IMR-90 (cell line): ENCODE measurements around the gene ZNRF3. TPM values are rescaled to one million over a fixed set of nuclear protein-coding genes. Genes with fewer than 3 reads are reported as not detected.

ENCODE experiments used
- ATAC-seq: fragments of 200-7000 bp; cut with Tn5 transposase; 2 replicates; pipeline ENCODE4 v1.9.1; 2020; ENCODE audit warnings: low read depth, mild to moderate bottlenecking, moderate library complexity
- BruUV-seq: library from RNA; stranded (reverse); fragments of 400-500 nt; replicated peaks from 2 replicates; lab custom pipeline; 2021; lab: Mats Ljungman, UMichigan
- CTCF ChIA-PET: fragments of 300-600 bp; formaldehyde crosslinking; extraction: SDS; loops from one replicate; lab custom pipeline; 2021; ENCODE audit warnings: antibody characterized with exemption; lab: Yijun Ruan, JAX
- POLR2A ChIA-PET: fragments of 300-600 bp; sonication (Branson Sonifier 250); formaldehyde crosslinking; loops from one replicate; lab custom pipeline; 2022; ENCODE audit warnings: antibody characterized with exemption; ENCODE audit not compliant: unreplicated experiment; lab: Charles Lee
- DNase-seq: peaks from one replicate; pipeline ENCODE4 v3.0.0; 2013
- H2AFZ ChIP-seq: replicated peaks from 2 replicates; pipeline ENCODE3; 2013; ENCODE audit warnings: low read length, mild to moderate bottlenecking; ENCODE audit not compliant: poor library complexity
- H2AK5ac ChIP-seq: 2 replicates; pipeline ENCODE4 v1.6.1; 2013; ENCODE audit warnings: low read depth, low read length, inconsistent platforms
- H2AK9ac ChIP-seq: replicated peaks from 2 replicates; pipeline ENCODE3; 2013; ENCODE audit warnings: mild to moderate bottlenecking, low read depth, low read length, moderate library complexity; ENCODE audit not compliant: poor library complexity
- H2BK120ac ChIP-seq: 2 replicates; pipeline ENCODE4 v1.6.1; 2013; ENCODE audit warnings: low read depth, low read length, inconsistent platforms
- H2BK15ac ChIP-seq: 3 replicates; pipeline ENCODE4 v1.6.1; 2013; ENCODE audit warnings: low read depth, low read length, inconsistent platforms
- H2BK20ac ChIP-seq: 2 replicates; pipeline ENCODE4 v1.6.1; 2013; ENCODE audit warnings: low read depth, mild to moderate bottlenecking, inconsistent platforms, low read length, moderate library complexity
- H2BK5ac ChIP-seq: 2 replicates; pipeline ENCODE4 v1.6.1; 2013; ENCODE audit warnings: mild to moderate bottlenecking, low read depth, low read length, inconsistent platforms; ENCODE audit not compliant: poor library complexity, severe bottlenecking
- H3K14ac ChIP-seq: replicated peaks from 2 replicates; pipeline ENCODE4 v1.6.1; 2013; ENCODE audit warnings: low read depth, low read length, inconsistent platforms
- H3K18ac ChIP-seq: 2 replicates; pipeline ENCODE4 v1.6.1; 2013; ENCODE audit warnings: low read depth, low read length, control low read depth
- H3K23ac ChIP-seq: 2 replicates; pipeline ENCODE4 v1.6.1; 2013; ENCODE audit warnings: low read depth, low read length, inconsistent platforms
- H3K27ac ChIP-seq: 2 replicates; pipeline ENCODE4 v1.5.1; 2013; ENCODE audit warnings: mild to moderate bottlenecking, control low read depth, low read length; ENCODE audit not compliant: insufficient read depth
- H3K27me3 ChIP-seq: 2 replicates; pipeline ENCODE4 v1.6.1; 2013; ENCODE audit warnings: low read length; ENCODE audit not compliant: control insufficient read depth, insufficient read depth
- H3K36me3 ChIP-seq: 2 replicates; pipeline ENCODE4 v1.6.1; 2013; ENCODE audit warnings: low read length, mixed read lengths; ENCODE audit not compliant: control insufficient read depth, insufficient read depth
- H3K4ac ChIP-seq: 2 replicates; pipeline ENCODE4 v1.6.1; 2013; ENCODE audit warnings: low read depth, low read length, inconsistent platforms
- H3K4me1 ChIP-seq: 2 replicates; pipeline ENCODE4 v1.6.1; 2013; ENCODE audit warnings: low read length, mixed read lengths; ENCODE audit not compliant: control insufficient read depth, insufficient read depth
- H3K4me2 ChIP-seq: 2 replicates; pipeline ENCODE4 v1.6.1; 2013; ENCODE audit warnings: low read depth, mild to moderate bottlenecking, control low read depth, low read length, moderate library complexity
- H3K4me3 ChIP-seq: 2 replicates; pipeline ENCODE4 v1.5.1; 2013; ENCODE audit warnings: low read depth, mild to moderate bottlenecking, control low read depth, low read length, moderate library complexity; ENCODE audit not compliant: insufficient read depth
- H3K56ac ChIP-seq: 2 replicates; pipeline ENCODE4 v1.6.1; 2013; ENCODE audit warnings: low read length, inconsistent platforms; ENCODE audit not compliant: insufficient read depth; ENCODE audit errors: extremely low read depth
- H3K79me1 ChIP-seq, 2 experiments: 2 replicates each; pipeline ENCODE4 v1.6.1; 2013; ENCODE audit warnings: low read length in 2 of 2, inconsistent platforms in 1 of 2, low read depth in 1 of 2
- H3K9ac ChIP-seq: 2 replicates; pipeline ENCODE4 v1.6.1; 2013; ENCODE audit warnings: low read depth, low read length, control low read depth
- H3K9me1 ChIP-seq: 2 replicates; pipeline ENCODE4 v1.6.1; 2013; ENCODE audit warnings: low read length, inconsistent platforms; ENCODE audit not compliant: insufficient read depth
- H3K9me3 ChIP-seq: 2 replicates; pipeline ENCODE4 v1.6.1; 2013; ENCODE audit warnings: low read length; ENCODE audit not compliant: control insufficient read depth, insufficient read depth
- H4K20me1 ChIP-seq: 2 replicates; pipeline ENCODE4 v1.6.1; 2013; ENCODE audit warnings: low read length, inconsistent platforms; ENCODE audit not compliant: insufficient read depth
- H4K5ac ChIP-seq: 2 replicates; pipeline ENCODE4 v1.6.1; 2013; ENCODE audit warnings: mild to moderate bottlenecking, low read depth, low read length, control low read depth
- H4K8ac ChIP-seq, 2 experiments: 2 replicates each; pipeline ENCODE4 v1.6.1; 2013; ENCODE audit warnings: low read depth in 2 of 2, low read length in 2 of 2, control low read depth in 1 of 2, inconsistent platforms in 1 of 2
- H4K91ac ChIP-seq: 2 replicates; pipeline ENCODE4 v1.6.1; 2013; ENCODE audit warnings: low read depth, low read length, inconsistent platforms; ENCODE audit not compliant: insufficient read depth
- BHLHE40 ChIP-seq: fragments of 150-350 bp; IDR thresholded peaks from 2 replicates; pipeline ENCODE4 v1.6.1; 2016; ENCODE audit warnings: mild to moderate bottlenecking, low read depth, low read length
- CEBPB ChIP-seq: IDR thresholded peaks from 2 replicates; pipeline ENCODE4 v1.6.1; 2012; ENCODE audit warnings: low read depth, low read length, improper control_type of control experiment
- CHD1 ChIP-seq: IDR thresholded peaks from 2 replicates; pipeline ENCODE4 v1.6.1; 2012; ENCODE audit warnings: low read depth, low read length, improper control_type of control experiment
- ELK1 ChIP-seq: fragments of 150-350 bp; IDR thresholded peaks from 2 replicates; pipeline ENCODE4 v1.6.1; 2016; ENCODE audit warnings: low read depth, mild to moderate bottlenecking, low read length, moderate library complexity, borderline replicate concordance
- FOS ChIP-seq: fragments of 150-350 bp; IDR thresholded peaks from 2 replicates; pipeline ENCODE4 v1.6.1; 2016; ENCODE audit warnings: low read depth, low read length
- MAFK ChIP-seq: IDR thresholded peaks from 2 replicates; pipeline ENCODE4 v1.6.1; 2012; ENCODE audit warnings: low read depth, low read length, improper control_type of control experiment
- MAZ ChIP-seq: IDR thresholded peaks from 2 replicates; pipeline ENCODE4 v1.6.1; 2012; ENCODE audit warnings: low read depth, mild to moderate bottlenecking, low read length, improper control_type of control experiment, moderate library complexity, borderline replicate concordance
- MXI1 ChIP-seq: IDR thresholded peaks from 2 replicates; pipeline ENCODE4 v1.6.1; 2012; ENCODE audit warnings: low read depth, mild to moderate bottlenecking, low read length, moderate library complexity, borderline replicate concordance
- NFE2L2 ChIP-seq: fragments of 150-350 bp; IDR thresholded peaks from 2 replicates; pipeline ENCODE4 v1.6.1; 2016; ENCODE audit warnings: low read depth, mild to moderate bottlenecking, low read length
- RAD21 ChIP-seq: IDR thresholded peaks from 2 replicates; pipeline ENCODE4 v1.6.1; 2012; ENCODE audit warnings: low read length, improper control_type of control experiment
- WGBS, 2 experiments: methylation state at CpG; one replicate each; pipeline versions ENCODE4 v1.1.5 to v1.1.7; 2013; ENCODE audit warnings: missing lambda C conversion rate in 2 of 2; ENCODE audit not compliant: insufficient read length in 1 of 2; ENCODE audit errors: extremely low coverage in 2 of 2; 5-methylcytosine and 5-hydroxymethylcytosine counted together
- dilution Hi-C: fragments of 300-500 bp; cut with HindIII; formaldehyde crosslinking; loops from one replicate; pipeline ENCODE4 v1.14.3; 2018; ENCODE audit warnings: low sequenced_read_pairs; ENCODE audit not compliant: unreplicated experiment
- in situ Hi-C: fragments of 300-500 bp; cut with MboI; formaldehyde crosslinking; loops from 3 replicates; pipeline ENCODE4 v1.14.3; 2019; ENCODE audit warnings: low sequenced_read_pairs, inconsistent platforms, mixed read lengths
- intact Hi-C: fragments of 100-400 bp; cut with micrococcal nuclease; formaldehyde crosslinking; loops from 2 replicates; pipeline ENCODE4 v1.10.0; 2022
- polyA plus RNA-seq, 3 experiments: library from polyadenylated mRNA; depleted of rRNA; stranded (reverse); fragments of >200 nt; gene quantifications; 2 replicates each; pipeline ENCODE4 v1.2.3, GENCODE V29; 2012; ENCODE audit warnings: low replicate concordance in 1 of 3
- total RNA-seq: library from RNA; depleted of rRNA; stranded (reverse); fragments of >200 nt; gene quantifications from 2 replicates; pipeline ENCODE4 v1.2.3, GENCODE V29; 2012
- TF ChIP-seq, protein P1 (sequence below): fragments of 150-350 bp; IDR thresholded peaks from 2 replicates; pipeline ENCODE4 v1.6.1; 2017; ENCODE audit warnings: mild to moderate bottlenecking, antibody characterized with exemption, low read length, low read depth
- TF ChIP-seq, protein P2 (sequence below): conservative IDR thresholded peaks from 2 replicates; pipeline ENCODE4 v1.5.1; 2012; ENCODE audit warnings: mild to moderate bottlenecking, low read depth, low read length, improper control_type of control experiment

Gene ZNRF3
- total and polyA plus RNA-seq, 2 of the 4 experiments (the other 2 are of a cell fraction) = 1.4 to 2.4 TPM

DNA sequence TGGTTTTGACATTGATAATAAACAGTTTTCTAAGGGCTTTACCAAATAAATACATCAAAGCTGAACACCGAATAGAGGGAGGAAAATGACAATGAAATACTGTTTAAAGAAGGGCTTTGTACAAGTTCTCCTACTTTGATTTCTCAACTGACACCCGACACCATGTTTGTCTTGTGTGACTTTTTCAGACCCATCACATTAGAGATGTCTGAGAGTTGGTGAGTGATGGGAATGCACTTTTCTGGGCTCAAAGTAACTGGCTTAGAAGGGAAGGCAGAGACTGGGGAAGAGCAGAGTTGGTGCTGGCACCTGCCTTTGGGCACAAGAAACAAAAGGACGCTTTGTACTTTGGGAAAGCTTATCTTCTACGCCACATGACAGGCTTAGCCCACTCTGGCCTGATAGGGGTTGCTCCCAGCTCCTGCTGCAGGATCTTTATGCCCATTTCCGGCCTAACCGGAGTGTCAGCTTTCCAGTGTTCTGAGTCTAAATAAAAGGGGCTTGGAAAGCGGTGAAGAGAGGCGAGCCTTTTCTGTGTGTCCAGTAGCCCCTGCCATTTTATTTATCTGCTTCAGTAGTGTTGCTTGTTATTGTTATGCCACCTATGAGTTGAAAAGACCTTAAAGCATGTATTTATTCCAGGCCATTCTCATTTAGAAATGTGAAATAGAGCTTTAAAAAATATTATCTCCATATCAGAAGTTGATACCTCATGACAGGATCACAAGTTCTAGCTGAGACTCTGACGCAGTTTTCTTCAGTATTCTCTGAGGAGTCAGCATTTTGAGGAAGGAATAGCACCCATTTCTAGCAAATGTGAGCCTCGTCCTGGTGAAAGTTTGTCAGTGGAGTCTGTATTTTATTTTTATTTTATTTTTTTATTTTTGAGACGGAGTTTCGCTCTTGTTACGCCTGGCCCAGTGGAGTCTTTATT lies 213.6 kb downstream of the ZNRF3 start (continued):
- no peak for TF ChIP-seq CEBPB
- no peak for TF ChIP-seq MXI1

- Histone ChIP-seq H2AK9ac (no peak overlapping the region), H3K23ac (no peak overlapping the region), H4K20me1 (no peaks in the 10 kb centered on the region), H2AFZ (no peak overlapping the region), H3K36me3 (peaks cover 7% of the 10 kb centered on the region; the same call in 1 of the 2 replicates), H4K5ac (no peak overlapping the region), H2BK15ac (no peak overlapping the region), H3K56ac (no peak overlapping the region), H4K91ac (no peak overlapping the region), H4K8ac (no peak overlapping the region), H2AK5ac (no peak overlapping the region), H3K14ac (no peak overlapping the region), H3K27me3 (no peaks in the 10 kb centered on the region), H3K4me1 (peaks cover 11% of the 10 kb centered on the region), H3K4me3 (no peak overlapping the region), H3K27ac (no peak overlapping the region), H3K4me2 (no peak overlapping the region), H3K18ac (no peak overlapping the region), H3K9me3 (no peaks in the 10 kb centered on the region), H3K79me1 (no peaks in the 10 kb centered on the region), H3K9me1 (peaks cover 6% of the 10 kb centered on the region; the same call in 1 of the 2 replicates), H3K4ac (no peak overlapping the region), H2BK120ac (no peak overlapping the region), H2BK20ac (no peak overlapping the region), H2BK5ac (no peak overlapping the region), H3K9ac (no peak overlapping the region)
- in situ Hi-C loops = no loop called here
- ChIA-PET POLR2A (no interaction called here), CTCF (no interaction called here)
- dilution Hi-C loops = no loop called here
- 100% methylated on average over 1 of the region's 2 CpGs; no CpG with 5 or more reads in 1 of the 2 experiments for WGBS, 2 experiments
- no peak for DNase-seq
- intact Hi-C loops = no loop called here
- ATAC-seq = no peak
- no TSS peak for BruUV-seq
- TF ChIP-seq, protein P1, sequence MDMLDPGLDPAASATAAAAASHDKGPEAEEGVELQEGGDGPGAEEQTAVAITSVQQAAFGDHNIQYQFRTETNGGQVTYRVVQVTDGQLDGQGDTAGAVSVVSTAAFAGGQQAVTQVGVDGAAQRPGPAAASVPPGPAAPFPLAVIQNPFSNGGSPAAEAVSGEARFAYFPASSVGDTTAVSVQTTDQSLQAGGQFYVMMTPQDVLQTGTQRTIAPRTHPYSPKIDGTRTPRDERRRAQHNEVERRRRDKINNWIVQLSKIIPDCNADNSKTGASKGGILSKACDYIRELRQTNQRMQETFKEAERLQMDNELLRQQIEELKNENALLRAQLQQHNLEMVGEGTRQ = no peak
- no peak for TF ChIP-seq MXI1
- TF ChIP-seq ELK1 = no peak
- no peak for TF ChIP-seq BHLHE40
- TF ChIP-seq RAD21 = no peak
- no peak for TF ChIP-seq MAZ
- no peak for TF ChIP-seq MAFK
- TF ChIP-seq, protein P2, sequence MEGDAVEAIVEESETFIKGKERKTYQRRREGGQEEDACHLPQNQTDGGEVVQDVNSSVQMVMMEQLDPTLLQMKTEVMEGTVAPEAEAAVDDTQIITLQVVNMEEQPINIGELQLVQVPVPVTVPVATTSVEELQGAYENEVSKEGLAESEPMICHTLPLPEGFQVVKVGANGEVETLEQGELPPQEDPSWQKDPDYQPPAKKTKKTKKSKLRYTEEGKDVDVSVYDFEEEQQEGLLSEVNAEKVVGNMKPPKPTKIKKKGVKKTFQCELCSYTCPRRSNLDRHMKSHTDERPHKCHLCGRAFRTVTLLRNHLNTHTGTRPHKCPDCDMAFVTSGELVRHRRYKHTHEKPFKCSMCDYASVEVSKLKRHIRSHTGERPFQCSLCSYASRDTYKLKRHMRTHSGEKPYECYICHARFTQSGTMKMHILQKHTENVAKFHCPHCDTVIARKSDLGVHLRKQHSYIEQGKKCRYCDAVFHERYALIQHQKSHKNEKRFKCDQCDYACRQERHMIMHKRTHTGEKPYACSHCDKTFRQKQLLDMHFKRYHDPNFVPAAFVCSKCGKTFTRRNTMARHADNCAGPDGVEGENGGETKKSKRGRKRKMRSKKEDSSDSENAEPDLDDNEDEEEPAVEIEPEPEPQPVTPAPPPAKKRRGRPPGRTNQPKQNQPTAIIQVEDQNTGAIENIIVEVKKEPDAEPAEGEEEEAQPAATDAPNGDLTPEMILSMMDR = no peak
- TF ChIP-seq CHD1 = no peak
- TF ChIP-seq NFE2L2 = no peak
- no peak for TF ChIP-seq FOS
Measured at GRCh38 chr22:29098296-29098695, 214.9 kb downstream of the ZNRF3 start.
